NOMO-1 treated with DMSO at 0.1 percent for 48 hours (cell line): ENCODE data around the gene C1orf122.

Source experiments
- DNase-seq: peaks from one replicate; lab custom pipeline; 2025; ENCODE audit not compliant: unreplicated experiment; lab: John Stamatoyannopoulos, UW

The C1orf122 gene

GRCh38 chr1:37844536-37844935 lies 36.9 kb downstream of the C1orf122 start:
- no peak for DNase-seq

DNA sequence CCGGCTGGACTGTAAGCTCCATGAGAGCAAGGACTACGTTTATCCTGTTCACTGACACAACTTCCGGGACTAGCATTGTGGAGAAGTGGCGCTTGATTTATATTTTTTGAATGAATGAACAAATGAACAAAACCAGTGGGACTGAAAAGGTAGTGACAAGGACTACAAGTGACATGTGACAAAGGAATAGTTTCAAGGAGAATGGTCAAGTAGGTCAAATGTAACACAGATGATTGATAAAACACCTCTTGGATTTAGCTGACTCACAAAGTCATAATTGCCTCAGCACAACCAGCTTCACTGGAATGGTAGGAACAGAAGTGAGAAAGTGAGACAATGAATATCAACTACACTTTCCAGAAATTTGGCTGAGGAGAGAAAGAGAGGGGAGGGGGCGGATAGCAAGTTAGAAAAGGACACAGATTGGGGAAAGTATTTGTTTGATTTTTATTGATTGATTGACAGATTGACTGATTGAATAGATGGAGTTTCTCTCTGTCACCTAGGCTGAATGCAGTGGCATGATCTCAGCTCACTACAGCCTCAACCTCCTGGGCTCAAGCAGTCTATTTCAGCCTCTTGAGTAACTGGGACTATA lies 37.6 kb downstream of the C1orf122 start:
- no peak for DNase-seq

DNA sequence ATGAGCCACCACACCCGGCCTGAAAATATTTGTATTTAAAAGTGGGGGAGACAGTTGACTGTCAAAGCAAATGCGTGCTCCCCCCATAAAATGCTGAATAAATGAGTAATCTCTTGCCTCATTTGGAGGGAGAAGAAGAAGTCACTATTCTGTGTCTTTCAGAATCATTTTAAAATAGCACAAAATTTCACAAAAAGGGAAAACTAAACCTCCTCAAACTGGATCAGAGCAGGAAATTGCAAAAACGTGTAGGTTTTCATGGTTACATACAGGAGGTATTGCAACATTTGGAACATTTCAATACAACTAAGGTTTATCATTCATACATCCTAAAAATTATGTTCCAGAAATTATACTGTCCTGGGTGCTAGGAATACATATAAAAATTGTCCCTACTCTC lies 38.2 kb downstream of the C1orf122 start:
- peak; percentile 86 for DNase-seq

GRCh38 chr1:37846647-37847339 lies 39.2 kb downstream of the C1orf122 start:
- peak; percentile 24 for DNase-seq

- no peak for DNase-seq
Observed at GRCh38 chr1:37849480-37849879, 41.9 kb downstream of the C1orf122 start.

DNA sequence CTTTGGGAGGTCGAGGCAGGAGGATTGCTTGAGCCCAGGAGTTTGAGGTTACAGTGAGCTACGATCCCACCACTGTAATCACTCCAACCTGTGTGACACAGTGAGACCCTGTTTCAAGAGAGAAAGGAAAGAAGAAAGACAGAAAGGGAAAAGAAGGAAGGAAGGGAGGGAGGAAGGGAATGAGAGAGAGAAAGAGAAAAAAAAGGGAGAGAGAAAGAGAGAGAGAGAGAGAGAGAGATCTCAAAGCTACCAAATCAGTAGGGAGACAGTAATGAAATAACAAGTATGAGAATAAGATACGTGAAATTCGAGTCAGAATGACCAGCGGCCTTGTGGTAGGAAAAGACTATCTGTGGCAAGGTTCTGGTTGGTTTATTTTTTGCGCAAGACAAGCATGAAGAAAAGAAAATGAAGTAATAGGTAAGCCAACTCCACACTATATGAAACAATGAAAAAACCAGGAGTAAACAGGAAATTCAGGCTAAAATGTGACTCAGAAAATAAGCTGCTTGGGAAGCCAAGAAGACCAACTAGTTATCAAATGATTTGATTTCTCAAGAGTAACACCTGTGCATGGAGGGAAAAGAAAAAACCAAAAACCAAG lies 42.9 kb downstream of the C1orf122 start:
- peak; percentile 59 for DNase-seq

- no peak for DNase-seq
Observed at GRCh38 chr1:37851262-37851661, 43.7 kb downstream of the C1orf122 start.

- DNase-seq: peak; percentile 78
Observed at GRCh38 chr1:37851782-37852210, 44.2 kb downstream of the C1orf122 start.

DNA sequence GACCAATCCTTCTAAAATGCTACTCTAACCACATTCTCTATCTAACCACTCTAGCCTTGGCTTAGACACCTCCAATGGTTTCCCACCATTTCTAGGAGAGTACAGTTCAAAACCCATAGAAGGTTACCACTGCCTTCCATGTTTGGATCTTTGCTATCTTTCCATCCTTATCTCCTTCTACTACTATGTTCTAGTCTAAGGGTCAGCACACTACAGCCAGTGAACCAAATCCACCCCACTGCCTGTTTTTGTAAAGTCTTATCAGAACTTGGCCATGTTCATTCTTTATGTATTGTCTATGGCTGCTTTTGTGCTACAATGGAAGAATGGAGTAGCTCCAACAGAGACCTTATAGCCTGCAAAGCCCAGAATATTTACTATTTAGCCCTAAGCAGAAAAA lies 45.6 kb downstream of the C1orf122 start:
- no peak for DNase-seq

GRCh38 chr1:37854406-37854805 lies 46.8 kb downstream of the C1orf122 start:
- no peak for DNase-seq
